AG09309 (cell line): ENCODE measurements around the gene CASP12.

Experiments used
- DNase-seq: peaks from one replicate; pipeline ENCODE4 v3.0.0-alpha.2; 2010; ENCODE audit warnings: low read depth
- H3K4me3 ChIP-seq: 2 replicates; pipeline ENCODE4 v1.5.1; 2011; ENCODE audit warnings: mild to moderate bottlenecking, low read depth, low read length, moderate library complexity; ENCODE audit not compliant: control insufficient read depth
- CTCF ChIP-seq: IDR thresholded peaks from 2 replicates; pipeline ENCODE4 v1.5.1; 2011; ENCODE audit warnings: mild to moderate bottlenecking, low read depth, low read length, inconsistent platforms; ENCODE audit not compliant: insufficient read depth, control insufficient read depth; ENCODE audit errors: missing control alignments

CASP12 gene

GRCh38 chr11:104926771-104927611 lies 28.7 kb upstream of the CASP12 start:
- H3K4me3 ChIP-seq, result no peak overlapping the region
- TF ChIP-seq CTCF, result no peak
- DNase-seq, result no peak

GRCh38 chr11:104925850-104926249 lies 27.6 kb upstream of the CASP12 start:
- TF ChIP-seq CTCF, result no peak
- H3K4me3 ChIP-seq, result no peak overlapping the region
- DNase-seq, result no peak

GRCh38 chr11:104918113-104918824 lies 20.0 kb upstream of the CASP12 start:
- peak; percentile 59 for DNase-seq
- no peak for TF ChIP-seq CTCF
- H3K4me3 ChIP-seq, result peak overlapping the region; percentile 30

- DNase-seq, result no peak
- TF ChIP-seq CTCF, result no peak
- H3K4me3 ChIP-seq, result peak overlapping the region; percentile 30
These were observed 19.2 kb upstream of the CASP12 start for GRCh38 chr11:104917271-104918112.

GRCh38 chr11:104916442-104916841 lies 18.2 kb upstream of the CASP12 start:
- no peak for DNase-seq
- no peak for TF ChIP-seq CTCF
- no peak overlapping the region for H3K4me3 ChIP-seq

- no peak overlapping the region for H3K4me3 ChIP-seq
- no peak for DNase-seq
- TF ChIP-seq CTCF, result no peak
These were observed 13.8 kb upstream of the CASP12 start for GRCh38 chr11:104912102-104912501.
